ENCODE results near the gene ZNF619.
"Not testable (repeated sequence)": the region's sequence is repeated elsewhere in the genome, so short reads cannot be mapped to it uniquely, and the experiment has no call there.

ZNF619 gene

GRCh38 chr3:40461161-40461560, 15.8 kb upstream of the ZNF619 start:
- no peak overlapping the region for H3K9ac ChIP-seq (ENCODE audit: low read length)
- no peak for DNase-seq

GRCh38 chr3:40462838-40463237, 14.1 kb upstream of the ZNF619 start:
- not testable (repeated sequence) for H2BK12ac ChIP-seq (ENCODE audit: low read length in 2 of 2); H3K79me1 ChIP-seq (replicated peaks; ENCODE audit: low read length, poor library complexity, severe bottlenecking); H3K9ac ChIP-seq (ENCODE audit: low read length); H2AK5ac ChIP-seq (ENCODE audit: low read length, severe bottlenecking); H2AFZ ChIP-seq (ENCODE audit: low read depth, low read length); H3K4ac ChIP-seq (ENCODE audit: low read depth in 1 of 2, low read length in 2 of 2); H3K18ac ChIP-seq (ENCODE audit: low read depth in 1 of 2, low read length in 2 of 2); H3K23ac ChIP-seq (ENCODE audit: low read length in 2 of 2); H2BK5ac ChIP-seq (ENCODE audit: low read depth, low read length, poor library complexity, severe bottlenecking); H4K91ac ChIP-seq (ENCODE audit: low read length); H3K14ac ChIP-seq (ENCODE audit: low read length in 2 of 2); H3K4me2 ChIP-seq (ENCODE audit: low read length, poor library complexity, severe bottlenecking); H4K8ac ChIP-seq (ENCODE audit: low read length); H2BK15ac ChIP-seq (ENCODE audit: low read depth, poor library complexity, severe bottlenecking); DNase-seq; H3K27me3 ChIP-seq (ENCODE audit: control insufficient read depth in 1 of 2, insufficient read depth in 1 of 2, low read length in 2 of 2); H3K9me3 ChIP-seq (ENCODE audit: control insufficient read depth, low read length); H3K4me3 ChIP-seq (ENCODE audit: insufficient read depth in 1 of 2, low read depth in 1 of 2, low read length in 2 of 2); H3K27ac ChIP-seq (ENCODE audit: low read length, poor library complexity, severe bottlenecking); H3K4me1 ChIP-seq (ENCODE audit: control insufficient read depth, insufficient read depth, low read depth, low read length); H2BK120ac ChIP-seq (ENCODE audit: low read depth, low read length)
- WGBS: 85% methylated on average over 7 of the region's 7 CpGs
- H3K36me3 ChIP-seq (ENCODE audit: control insufficient read depth in 1 of 2, insufficient read depth in 2 of 2, low read depth in 1 of 2, low read length in 2 of 2): peaks cover 34 to 89% of the 10 kb centered on the region in 2 experiments

More at GRCh38 chr3:40461161-40461560, 15.8 kb upstream of the ZNF619 start:
- no peak overlapping the region for H2AFZ ChIP-seq (ENCODE audit: low read depth, low read length)
- H3K36me3 ChIP-seq (ENCODE audit: control insufficient read depth in 1 of 2, insufficient read depth in 2 of 2, low read depth in 1 of 2, low read length in 2 of 2): peaks cover 34 to 80% of the 10 kb centered on the region in 2 experiments
- no peak overlapping the region for H3K27ac ChIP-seq (ENCODE audit: low read length, poor library complexity, severe bottlenecking)
- no peak overlapping the region for H3K23ac ChIP-seq (ENCODE audit: low read length in 2 of 2)
- no peak overlapping the region for H2BK5ac ChIP-seq (ENCODE audit: low read depth, low read length, poor library complexity, severe bottlenecking)
- H3K4me3 ChIP-seq (ENCODE audit: insufficient read depth in 1 of 2, low read depth in 1 of 2, low read length in 2 of 2): no peak overlapping the region
- no peak overlapping the region for H2BK12ac ChIP-seq (ENCODE audit: low read length in 2 of 2)
- H3K4me2 ChIP-seq (ENCODE audit: low read length, poor library complexity, severe bottlenecking): no peak overlapping the region
- no peaks in the 10 kb centered on the region for H3K27me3 ChIP-seq (ENCODE audit: control insufficient read depth in 1 of 2, insufficient read depth in 1 of 2, low read length in 2 of 2)
- no peak overlapping the region for H2BK15ac ChIP-seq (ENCODE audit: low read depth, poor library complexity, severe bottlenecking)
- no peak overlapping the region for H4K91ac ChIP-seq (ENCODE audit: low read length)
- no peak overlapping the region for H3K14ac ChIP-seq (ENCODE audit: low read length in 2 of 2)
- 96% methylated on average over 3 of the region's 3 CpGs for WGBS
- H3K4ac ChIP-seq (ENCODE audit: low read depth in 1 of 2, low read length in 2 of 2): no peak overlapping the region
- no peak overlapping the region for H4K8ac ChIP-seq (ENCODE audit: low read length)
- H3K4me1 ChIP-seq (ENCODE audit: control insufficient read depth, insufficient read depth, low read depth, low read length): peaks cover 10% of the 10 kb centered on the region
- H2BK120ac ChIP-seq (ENCODE audit: low read depth, low read length): no peak overlapping the region
- no peak overlapping the region for H3K18ac ChIP-seq (ENCODE audit: low read depth in 1 of 2, low read length in 2 of 2)
- H3K79me1 ChIP-seq (replicated peaks; ENCODE audit: low read length, poor library complexity, severe bottlenecking): peaks cover 9% of the 10 kb centered on the region
- no peak overlapping the region for H2AK5ac ChIP-seq (ENCODE audit: low read length, severe bottlenecking)
- H3K9me3 ChIP-seq (ENCODE audit: control insufficient read depth, low read length): no peaks in the 10 kb centered on the region

- Histone ChIP-seq H3K4me1 (ENCODE audit: control insufficient read depth, insufficient read depth, low read depth, low read length) (peaks cover 5% of the 10 kb centered on the region), H3K4ac (ENCODE audit: low read depth in 1 of 2, low read length in 2 of 2) (no peak overlapping the region), H2BK120ac (ENCODE audit: low read depth, low read length) (no peak overlapping the region), H2BK12ac (ENCODE audit: low read length in 2 of 2) (no peak overlapping the region), H3K27ac (ENCODE audit: low read length, poor library complexity, severe bottlenecking) (no peak overlapping the region), H3K9ac (ENCODE audit: low read length) (no peak overlapping the region), H3K9me3 (ENCODE audit: control insufficient read depth, low read length) (no peaks in the 10 kb centered on the region), H3K14ac (ENCODE audit: low read length in 2 of 2) (no peak overlapping the region), H3K23ac (ENCODE audit: low read length in 2 of 2) (no peak overlapping the region), H2BK5ac (ENCODE audit: low read depth, low read length, poor library complexity, severe bottlenecking) (no peak overlapping the region), H3K79me1 (replicated peaks; ENCODE audit: low read length, poor library complexity, severe bottlenecking) (peaks cover 7% of the 10 kb centered on the region), H2AFZ (ENCODE audit: low read depth, low read length) (no peak overlapping the region), H2AK5ac (ENCODE audit: low read length, severe bottlenecking) (no peak overlapping the region), H3K4me2 (ENCODE audit: low read length, poor library complexity, severe bottlenecking) (no peak overlapping the region), H3K27me3 (ENCODE audit: control insufficient read depth in 1 of 2, insufficient read depth in 1 of 2, low read length in 2 of 2) (no peaks in the 10 kb centered on the region), H2BK15ac (ENCODE audit: low read depth, poor library complexity, severe bottlenecking) (no peak overlapping the region), H4K91ac (ENCODE audit: low read length) (no peak overlapping the region), H3K4me3 (ENCODE audit: insufficient read depth in 1 of 2, low read depth in 1 of 2, low read length in 2 of 2) (no peak overlapping the region), H3K36me3 (ENCODE audit: control insufficient read depth in 1 of 2, insufficient read depth in 2 of 2, low read depth in 1 of 2, low read length in 2 of 2) (peaks cover 33 to 84% of the 10 kb centered on the region in 2 experiments), H3K18ac (ENCODE audit: low read depth in 1 of 2, low read length in 2 of 2) (no peak overlapping the region), H4K8ac (ENCODE audit: low read length) (no peak overlapping the region)
- no peak for DNase-seq
- WGBS: no CpG with 5 or more reads among the region's 2 CpGs
Observed at GRCh38 chr3:40463579-40463978, 13.3 kb upstream of the ZNF619 start.

GRCh38 chr3:40464339-40465110, 12.4 kb upstream of the ZNF619 start:
- H3K23ac ChIP-seq (ENCODE audit: low read length in 2 of 2): no peak overlapping the region
- peak overlapping the region; percentile 4 for H3K9ac ChIP-seq (ENCODE audit: low read length)
- H3K27ac ChIP-seq (ENCODE audit: low read length, poor library complexity, severe bottlenecking): no peak overlapping the region
- H2BK12ac ChIP-seq (ENCODE audit: low read length in 2 of 2): no peak overlapping the region
- H3K36me3 ChIP-seq (ENCODE audit: control insufficient read depth in 1 of 2, insufficient read depth in 2 of 2, low read depth in 1 of 2, low read length in 2 of 2): peaks cover 26 to 75% of the 10 kb centered on the region in 2 experiments
- H3K4ac ChIP-seq (ENCODE audit: low read depth in 1 of 2, low read length in 2 of 2): no peak overlapping the region
- H3K9me3 ChIP-seq (ENCODE audit: control insufficient read depth, low read length): no peaks in the 10 kb centered on the region
- H3K14ac ChIP-seq (ENCODE audit: low read length in 2 of 2): no peak overlapping the region
- peaks cover 1% of the 10 kb centered on the region for H3K4me1 ChIP-seq (ENCODE audit: control insufficient read depth, insufficient read depth, low read depth, low read length)
- H2BK5ac ChIP-seq (ENCODE audit: low read depth, low read length, poor library complexity, severe bottlenecking): no peak overlapping the region
- no peak overlapping the region for H2BK120ac ChIP-seq (ENCODE audit: low read depth, low read length)
- no peak overlapping the region for H2AFZ ChIP-seq (ENCODE audit: low read depth, low read length)
- peaks cover 7% of the 10 kb centered on the region for H3K79me1 ChIP-seq (replicated peaks; ENCODE audit: low read length, poor library complexity, severe bottlenecking)
- H4K8ac ChIP-seq (ENCODE audit: low read length): no peak overlapping the region
- no peaks in the 10 kb centered on the region for H3K27me3 ChIP-seq (ENCODE audit: control insufficient read depth in 1 of 2, insufficient read depth in 1 of 2, low read length in 2 of 2)
- H3K18ac ChIP-seq (ENCODE audit: low read depth in 1 of 2, low read length in 2 of 2): no peak overlapping the region
- no peak overlapping the region for H3K4me2 ChIP-seq (ENCODE audit: low read length, poor library complexity, severe bottlenecking)
- H2AK5ac ChIP-seq (ENCODE audit: low read length, severe bottlenecking): no peak overlapping the region
- WGBS: 94% methylated on average over 8 of the region's 9 CpGs
- DNase-seq: no peak
- H3K4me3 ChIP-seq (ENCODE audit: insufficient read depth in 1 of 2, low read depth in 1 of 2, low read length in 2 of 2): no peak overlapping the region
- H2BK15ac ChIP-seq (ENCODE audit: low read depth, poor library complexity, severe bottlenecking): no peak overlapping the region
- no peak overlapping the region for H4K91ac ChIP-seq (ENCODE audit: low read length)

Measured in mesenchymal stem cell (in vitro differentiated cells and primary cell).